NCI-H510A (cell line): ENCODE results near the gene LRCH1.

Source experiments
- DNase-seq: peaks from one replicate; lab custom pipeline; 2025; lab: John Stamatoyannopoulos, UW

Gene LRCH1

GRCh38 chr13:46801858-46802257 is 248.9 kb downstream of the LRCH1 start:
- no peak for DNase-seq
